ENCODE results near the gene PRR35. TPM values are rescaled to one million over a fixed set of nuclear protein-coding genes. Genes with fewer than 3 reads are reported as not detected.

PRR35 gene
- total RNA-seq, 1 donor from 2014 or later: not detected

- Histone ChIP-seq H3K27me3 (ENCODE audit: low read depth) (peaks cover 25% of the 10 kb centered on the region), H3K4me1 (no peaks in the 10 kb centered on the region), H3K9me3 (no peaks in the 10 kb centered on the region), H3K4me3 (no peak overlapping the region), H3K27ac (no peak overlapping the region), H3K36me3 (peaks cover 29% of the 10 kb centered on the region)
- no peak for DNase-seq
- intact Hi-C loops (cut with DNase I): no loop called here
- ATAC-seq: no peak
- TF ChIP-seq CTCF (IDR thresholded peaks at IDR 0.05): no peak
Measured at GRCh38 chr16:554640-555365, 5.4 kb upstream of the PRR35 start.

GRCh38 chr16:555528-556473 lies 4.4 kb upstream of the PRR35 start:
- Histone ChIP-seq H3K4me3 (no peak overlapping the region), H3K36me3 (peaks cover 23% of the 10 kb centered on the region), H3K27me3 (ENCODE audit: low read depth) (peaks cover 28% of the 10 kb centered on the region), H3K4me1 (no peaks in the 10 kb centered on the region), H3K9me3 (no peaks in the 10 kb centered on the region), H3K27ac (no peak overlapping the region)
- intact Hi-C loops (cut with DNase I): no loop called here
- no peak for ATAC-seq
- no peak for DNase-seq
- TF ChIP-seq CTCF (IDR thresholded peaks at IDR 0.05): no peak

- H3K36me3 ChIP-seq: peaks cover 19% of the 10 kb centered on the region
- intact Hi-C loops (cut with DNase I): no loop called here
- H3K4me1 ChIP-seq: no peaks in the 10 kb centered on the region
- peaks cover 36% of the 10 kb centered on the region for H3K27me3 ChIP-seq (ENCODE audit: low read depth)
- DNase-seq (no peak), ATAC-seq (no peak)
- TF ChIP-seq CTCF (IDR thresholded peaks at IDR 0.05): no peak
- no peak overlapping the region for H3K27ac ChIP-seq
- H3K9me3 ChIP-seq: no peaks in the 10 kb centered on the region
- no peak overlapping the region for H3K4me3 ChIP-seq
Measured at GRCh38 chr16:556474-557173, 3.6 kb upstream of the PRR35 start.

- Histone ChIP-seq H3K36me3 (peaks cover 8% of the 10 kb centered on the region), H3K27ac (no peak overlapping the region), H3K9me3 (no peaks in the 10 kb centered on the region), H3K4me3 (no peak overlapping the region), H3K27me3 (ENCODE audit: low read depth) (peaks cover 42% of the 10 kb centered on the region), H3K4me1 (no peaks in the 10 kb centered on the region)
- intact Hi-C loops (cut with DNase I): no loop called here
- TF ChIP-seq CTCF (IDR thresholded peaks at IDR 0.05): no peak
- ATAC-seq (no peak), DNase-seq (no peak)
Measured at GRCh38 chr16:557463-558297, 2.5 kb upstream of the PRR35 start.

Data from lower lobe of right lung (tissue), 2 donors.